NK-92 (cell line): ENCODE data around the gene OR12D1.
"Not testable (repeated sequence)": the region's sequence is repeated elsewhere in the genome, so short reads cannot be mapped to it uniquely, and the experiment has no call there.

Experiments used
- DNase-seq: peaks from one replicate; lab custom pipeline; 2025; ENCODE audit not compliant: unreplicated experiment; lab: John Stamatoyannopoulos, UW

OR12D1 gene

GRCh38 chr6:29414588-29414987, at the start of gene OR12D1:
TSS of gene OR12D1 (plus strand) at chr6:29414928.
- DNase-seq = no peak

GRCh38 chr6:29368765-29369164, 46.0 kb upstream of the OR12D1 start, which contains the start of gene OR5V1:
TSS of gene OR5V1 (minus strand) at chr6:29368865. CDS start at chr6:29356195, 12,670 bp downstream.
- DNase-seq = no peak

- no peak for DNase-seq
Measured at GRCh38 chr6:29375191-29375590, 39.5 kb upstream of the OR12D1 start, which contains the start of gene OR12D3. TSS of gene OR12D3 (minus strand) at chr6:29375291. CDS start at chr6:29375287, 4 bp downstream.

- DNase-seq = no peak
Measured at GRCh38 chr6:29376003-29376402, 38.7 kb upstream of the OR12D1 start.

- no peak for DNase-seq
Measured at GRCh38 chr6:29388533-29388932, 26.2 kb upstream of the OR12D1 start.

GRCh38 chr6:29395331-29395730, 19.4 kb upstream of the OR12D1 start, which contains the start of gene OR12D2:
TSS of gene OR12D2 (plus strand) at chr6:29395631. CDS start at chr6:29396700, 1,069 bp downstream.
- DNase-seq = no peak

- DNase-seq = no peak
Measured at GRCh38 chr6:29399525-29399924, 15.2 kb upstream of the OR12D1 start.

- DNase-seq = no peak
Measured at GRCh38 chr6:29403801-29404200, 10.9 kb upstream of the OR12D1 start.

GRCh38 chr6:29419516-29419915, 4.8 kb downstream of the OR12D1 start:
- no peak for DNase-seq

- no peak for DNase-seq
Measured at GRCh38 chr6:29424168-29424567, 9.4 kb downstream of the OR12D1 start.

- DNase-seq = no peak
Measured at GRCh38 chr6:29424575-29424974, 9.8 kb downstream of the OR12D1 start.

- DNase-seq = no peak
Measured at GRCh38 chr6:29425075-29425474, 10.3 kb downstream of the OR12D1 start.

- no peak for DNase-seq
Measured at GRCh38 chr6:29426654-29427053, 11.9 kb downstream of the OR12D1 start.

GRCh38 chr6:29436730-29437129, 22.0 kb downstream of the OR12D1 start:
- DNase-seq = not testable (repeated sequence)

GRCh38 chr6:29439006-29439405, 24.3 kb downstream of the OR12D1 start, which contains the start of gene OR10C1:
TSS of gene OR10C1 (plus strand) at chr6:29439306. CDS start at chr6:29440016, 710 bp downstream.
- DNase-seq = no peak

GRCh38 chr6:29442719-29443118, 28.0 kb downstream of the OR12D1 start:
- DNase-seq = no peak

- not testable (repeated sequence) for DNase-seq
Measured at GRCh38 chr6:29444031-29444430, 29.3 kb downstream of the OR12D1 start.

- no peak for DNase-seq
Measured at GRCh38 chr6:29447670-29448069, 32.9 kb downstream of the OR12D1 start.

- DNase-seq = no peak
Measured at GRCh38 chr6:29451471-29452193, 36.9 kb downstream of the OR12D1 start.

- no peak for DNase-seq
Measured at GRCh38 chr6:29456971-29457370, 42.2 kb downstream of the OR12D1 start, which contains the start of the genes OR11A1 and OR2H1. TSS of gene OR11A1 (minus strand) at chr6:29457071. CDS start at chr6:29427641, 29,430 bp downstream. TSS of gene OR2H1 (plus strand) at chr6:29457155. CDS start at chr6:29461770, 4,615 bp downstream.

- no peak for DNase-seq
Measured at GRCh38 chr6:29461021-29461814, 46.5 kb downstream of the OR12D1 start.

- DNase-seq = no peak
Measured at GRCh38 chr6:29462022-29462421, 47.3 kb downstream of the OR12D1 start.
